IPS DF 4.7 (cell line): Measurements from ENCODE around the gene PCBD2.
"Not testable (repeated sequence)": the region's sequence is repeated elsewhere in the genome, so short reads cannot be mapped to it uniquely, and the experiment has no call there.

Experiments
- DNase-seq: peaks from one replicate; pipeline ENCODE4 v3.0.0-alpha.2; 2013; ENCODE audit warnings: low spot score; ENCODE audit errors: extremely low read depth

The PCBD2 gene

DNA sequence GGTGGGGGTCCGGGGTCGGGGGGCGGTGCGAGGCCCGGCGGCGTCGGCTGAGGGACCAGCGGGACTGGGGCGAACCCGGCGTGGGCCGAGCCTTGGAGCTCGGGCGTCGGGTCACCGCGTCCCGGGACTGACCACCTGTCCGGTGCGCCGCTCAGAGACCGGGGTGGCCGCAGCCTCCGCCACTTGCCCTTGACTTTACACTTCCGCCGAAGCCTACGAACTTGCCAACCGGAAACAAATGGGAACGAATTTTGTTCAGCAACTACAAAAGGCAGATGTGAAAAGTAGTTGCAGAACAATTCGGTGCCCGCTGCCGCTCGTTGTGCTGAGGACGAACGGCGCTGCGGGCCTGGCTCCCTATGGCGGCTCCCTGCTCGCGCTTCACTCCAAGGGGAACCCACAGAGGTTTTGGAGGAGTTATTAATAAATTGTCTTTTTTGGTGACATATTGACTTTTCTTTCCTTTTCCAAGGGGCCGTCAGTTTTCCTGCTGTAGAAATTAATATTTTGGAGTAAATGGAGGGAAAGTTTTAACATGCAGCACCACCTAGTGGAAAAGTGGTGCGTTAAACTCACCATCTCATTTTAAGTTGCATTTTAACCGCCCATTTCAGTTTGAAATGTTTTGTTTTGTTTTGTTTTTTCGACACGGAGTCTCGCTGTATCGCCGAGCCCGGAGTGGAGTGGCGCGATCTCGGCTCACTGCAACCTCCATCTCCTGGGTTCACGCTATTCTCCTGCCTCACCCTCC lies 490 bp downstream of the PCBD2 start:
- no peak for DNase-seq

DNA sequence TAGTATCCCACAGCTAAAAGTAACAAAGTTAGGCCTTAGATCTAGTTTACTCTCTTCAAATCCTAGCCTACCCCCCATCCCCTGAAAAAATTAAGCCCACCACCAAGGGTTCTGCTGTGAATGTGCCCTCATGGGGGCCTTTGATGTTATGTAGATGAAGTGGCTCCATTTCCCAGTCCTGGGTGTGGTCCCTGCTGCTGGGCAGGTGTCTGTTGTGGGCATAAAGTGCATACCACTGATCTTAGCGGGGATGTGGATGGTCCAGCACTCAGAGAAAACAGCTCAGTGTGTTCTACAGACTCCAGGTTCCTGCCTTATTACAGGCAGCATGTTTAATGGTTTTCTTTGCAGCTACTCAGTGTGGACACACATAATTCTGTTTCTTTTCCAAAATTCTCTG lies 1.9 kb downstream of the PCBD2 start:
- no peak for DNase-seq

DNA sequence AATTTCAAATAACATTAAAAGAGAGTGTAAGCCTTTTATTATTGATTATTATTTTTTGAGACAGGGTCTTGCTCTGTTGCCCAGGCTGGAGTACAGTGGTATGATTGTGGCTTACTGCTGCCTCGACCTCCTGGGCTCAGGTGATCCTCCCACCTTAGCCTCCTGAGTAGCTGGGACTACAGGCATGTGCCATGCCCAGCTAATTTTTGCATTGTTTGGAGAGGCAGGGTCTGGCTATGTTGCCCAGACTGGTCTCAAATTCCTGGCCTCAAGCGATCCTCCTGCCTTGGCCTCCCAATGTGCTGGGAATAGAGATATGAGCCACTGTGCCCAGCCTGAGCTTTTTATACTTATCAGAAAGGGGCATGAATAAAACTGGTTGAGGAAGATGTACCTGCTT lies 5.8 kb downstream of the PCBD2 start:
- DNase-seq: not testable (repeated sequence)

DNA sequence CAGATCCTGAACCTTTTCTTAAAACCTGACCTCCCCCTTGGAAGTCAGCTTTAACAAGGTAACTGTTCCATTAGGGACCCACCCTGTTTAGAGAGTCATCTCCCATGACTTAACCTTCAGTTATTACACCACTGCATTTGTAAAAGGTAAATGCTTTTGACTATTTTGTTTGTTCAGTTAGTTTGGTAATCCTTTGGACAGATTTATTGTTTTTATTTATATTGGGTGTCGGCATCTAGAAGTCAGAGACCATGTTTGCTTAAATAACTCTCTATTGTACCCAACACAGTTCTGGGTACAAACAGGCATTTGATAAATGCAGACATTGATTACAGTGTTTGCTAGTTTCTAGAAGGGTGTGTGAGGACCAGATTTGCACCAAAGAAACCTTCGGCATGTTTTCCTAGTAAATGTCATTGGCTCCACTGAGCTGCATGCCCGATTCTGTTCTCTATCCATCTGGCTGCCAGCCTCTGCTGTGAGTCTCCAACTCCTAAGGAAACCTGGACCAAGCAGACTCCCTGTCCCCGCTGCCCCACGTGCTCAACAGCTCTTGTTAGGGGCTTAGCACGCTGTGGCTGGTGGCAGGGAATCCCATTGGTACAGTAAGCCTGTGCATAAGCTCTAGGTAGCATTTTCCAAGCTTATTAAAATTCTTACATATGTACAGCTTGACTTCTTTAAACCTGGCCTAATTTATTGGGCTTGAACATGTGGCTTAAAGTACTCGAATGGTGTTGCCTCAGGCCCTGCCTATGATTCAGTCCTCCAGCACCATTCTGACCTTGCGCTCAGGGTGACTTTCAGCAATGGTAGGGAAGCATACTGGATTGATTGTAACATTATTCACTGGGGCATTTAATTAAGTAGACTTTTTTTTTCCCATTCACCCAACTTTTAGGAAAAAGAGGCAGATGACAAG lies 6.6 kb downstream of the PCBD2 start:
- no peak for DNase-seq

DNA sequence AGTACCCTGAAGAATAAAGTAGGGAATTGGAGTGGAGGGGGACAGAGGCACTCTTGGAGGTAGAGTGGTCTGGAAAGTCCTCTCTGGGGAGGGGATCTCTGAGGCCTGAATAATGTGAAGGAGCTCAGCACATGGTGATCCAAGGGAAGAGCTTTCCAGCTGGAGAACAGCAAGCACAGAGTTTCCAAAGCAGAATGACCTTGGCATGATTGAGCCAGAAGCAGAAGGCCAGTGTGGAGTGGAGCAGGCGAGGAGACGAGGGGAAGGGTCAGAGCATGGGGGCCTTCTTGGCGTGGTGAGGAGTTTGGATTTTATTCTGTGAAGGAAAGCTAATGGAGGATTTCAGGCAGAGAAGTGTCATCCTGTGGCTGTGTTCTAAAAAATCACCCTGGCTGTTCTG lies 8.3 kb downstream of the PCBD2 start:
- no peak for DNase-seq

DNA sequence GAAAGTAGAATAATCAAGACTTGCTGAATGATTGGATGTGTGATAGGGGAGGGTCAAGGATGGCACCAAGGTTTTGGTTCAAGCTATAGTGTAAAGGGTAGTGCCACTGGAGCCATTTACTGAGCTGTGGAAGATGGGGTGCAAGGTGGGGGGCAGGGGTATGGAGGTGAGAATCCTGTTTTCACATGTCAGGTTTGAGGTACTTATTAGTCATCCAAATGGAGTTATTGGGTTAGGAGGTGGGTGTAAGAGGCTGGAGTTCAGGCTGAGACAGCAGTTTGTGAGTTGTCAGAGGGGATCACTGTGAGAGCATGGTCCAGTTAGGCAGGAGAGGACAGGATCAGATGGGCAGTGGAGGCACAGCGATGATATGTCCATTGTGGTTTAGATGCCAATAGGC lies 8.9 kb downstream of the PCBD2 start:
- DNase-seq: no peak

DNA sequence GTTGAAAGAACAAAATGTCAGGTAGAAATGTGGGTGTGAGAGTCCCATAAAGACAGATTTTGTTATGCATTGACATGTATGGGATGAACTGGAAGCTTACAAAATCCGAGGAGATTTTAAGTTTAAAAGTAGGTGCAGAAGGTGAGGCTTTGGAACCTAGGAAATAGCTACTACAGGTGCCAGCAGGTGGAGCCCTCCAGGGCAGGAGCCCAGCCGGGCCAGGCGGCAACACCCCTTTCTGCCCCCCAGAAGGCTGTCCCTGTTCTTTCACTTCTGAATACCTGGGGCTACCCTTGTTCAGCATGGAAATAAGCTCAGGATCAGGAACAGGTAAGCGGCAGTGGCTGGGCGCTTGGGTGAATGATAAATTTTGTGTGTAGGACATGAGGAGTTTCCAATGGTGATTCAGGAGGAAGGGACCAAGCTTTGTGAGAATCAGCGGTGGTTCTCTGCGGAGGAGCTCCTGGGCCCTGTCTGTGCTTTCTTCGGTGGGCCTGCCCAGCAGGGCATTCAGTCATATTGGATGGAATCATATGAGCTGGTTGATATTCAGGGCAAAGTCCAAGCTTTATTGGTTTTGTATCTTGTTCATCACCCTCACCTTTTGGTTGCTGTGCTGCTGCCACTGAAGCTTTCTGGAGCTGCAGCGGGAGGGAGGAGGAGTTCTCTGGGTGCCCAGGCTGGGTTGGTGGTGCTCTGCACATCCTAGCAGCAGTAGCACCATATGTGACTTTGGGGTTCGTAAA lies 12.3 kb downstream of the PCBD2 start:
- DNase-seq: no peak

DNA sequence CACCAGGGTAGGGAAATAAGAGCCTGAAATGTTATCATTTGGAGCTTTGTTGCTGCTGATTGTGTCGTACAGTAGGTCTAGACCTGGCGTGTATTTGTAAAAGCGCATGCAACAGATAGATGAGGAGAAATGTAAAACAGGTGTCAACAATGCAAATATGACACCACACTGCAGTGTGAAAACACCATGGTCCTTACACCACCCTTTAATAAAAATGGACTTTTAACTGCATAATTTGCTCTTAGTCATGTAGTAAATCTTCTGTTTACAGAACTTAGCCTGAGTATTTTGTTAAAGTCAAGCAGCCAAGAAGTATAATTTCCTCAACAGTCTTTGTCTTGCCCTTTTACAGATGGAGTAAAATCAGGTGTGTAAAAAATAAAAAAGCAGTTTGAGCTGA lies 13.9 kb downstream of the PCBD2 start:
- no peak for DNase-seq

DNA sequence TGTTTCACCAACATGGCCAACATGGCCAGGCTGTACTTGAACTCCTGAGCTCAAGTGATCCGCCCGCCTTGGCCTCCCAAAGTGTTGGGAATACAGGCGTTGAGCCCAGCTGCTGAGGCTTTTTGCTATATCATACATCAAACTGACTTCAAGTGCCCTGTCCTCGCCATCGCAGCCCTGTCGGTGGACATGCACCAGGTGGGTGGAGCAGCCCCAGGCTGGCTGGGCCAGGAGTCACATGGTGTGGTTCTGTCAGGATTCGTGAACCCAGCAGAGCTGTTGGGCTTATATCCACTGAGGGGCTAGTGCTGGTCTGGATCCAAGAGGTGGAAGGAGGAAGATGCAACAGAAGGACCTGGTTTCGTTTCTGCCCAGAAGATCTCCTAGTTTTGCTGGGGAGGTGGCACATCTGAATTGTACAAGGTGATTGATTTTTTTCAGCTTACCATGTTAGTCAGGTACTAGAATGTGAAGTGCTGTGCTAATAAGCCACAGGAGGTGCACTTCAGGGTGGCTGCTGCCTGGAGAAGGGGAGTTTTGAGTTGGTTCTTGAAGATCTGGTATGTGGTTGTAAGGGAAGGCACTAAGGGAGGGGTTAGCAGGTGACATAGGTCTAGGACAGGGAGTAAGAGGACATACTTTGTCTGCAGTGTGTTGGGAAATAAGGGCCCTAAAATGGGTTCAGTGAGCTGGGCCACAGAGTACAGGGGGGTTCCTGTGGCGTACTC lies 16.1 kb downstream of the PCBD2 start:
- DNase-seq: no peak

DNA sequence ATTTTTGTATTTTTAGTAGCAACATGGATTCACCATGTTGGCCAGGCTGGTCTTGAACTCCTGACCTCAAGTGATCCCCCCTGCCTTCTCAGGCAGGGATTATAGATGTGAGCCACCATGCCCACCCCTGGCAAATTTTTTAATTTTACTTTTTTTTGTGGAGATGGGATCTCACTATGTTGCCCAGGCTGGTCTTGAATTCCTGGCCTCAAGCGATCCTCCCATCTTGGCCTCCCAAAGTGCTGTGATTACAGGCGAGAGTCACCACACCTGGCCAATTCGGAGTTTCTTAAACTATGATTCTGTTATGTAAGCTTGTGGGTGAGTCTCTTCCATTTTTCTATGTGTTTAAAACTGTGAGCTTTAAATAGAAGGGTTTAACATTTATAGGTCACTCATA lies 27.6 kb downstream of the PCBD2 start:
- DNase-seq: no peak

DNA sequence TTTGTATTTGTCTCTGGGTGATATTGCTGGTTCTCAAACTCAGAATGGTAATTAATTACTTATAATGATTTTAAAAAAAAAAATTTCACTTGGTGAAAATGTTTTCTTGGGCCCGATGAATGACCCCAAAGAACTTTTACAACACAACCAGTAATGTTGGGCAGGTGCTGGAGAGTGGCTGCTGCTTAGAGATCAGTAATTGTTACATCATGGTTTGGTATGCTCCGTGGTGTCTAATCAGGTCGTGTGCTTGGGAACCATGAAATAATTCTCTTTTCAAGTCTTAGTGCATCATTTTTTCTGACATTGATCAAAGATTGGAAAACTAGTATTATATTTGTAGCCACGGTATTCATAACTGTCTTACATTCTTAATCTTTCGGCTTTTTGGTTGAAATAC lies 29.3 kb downstream of the PCBD2 start:
- DNase-seq: no peak

DNA sequence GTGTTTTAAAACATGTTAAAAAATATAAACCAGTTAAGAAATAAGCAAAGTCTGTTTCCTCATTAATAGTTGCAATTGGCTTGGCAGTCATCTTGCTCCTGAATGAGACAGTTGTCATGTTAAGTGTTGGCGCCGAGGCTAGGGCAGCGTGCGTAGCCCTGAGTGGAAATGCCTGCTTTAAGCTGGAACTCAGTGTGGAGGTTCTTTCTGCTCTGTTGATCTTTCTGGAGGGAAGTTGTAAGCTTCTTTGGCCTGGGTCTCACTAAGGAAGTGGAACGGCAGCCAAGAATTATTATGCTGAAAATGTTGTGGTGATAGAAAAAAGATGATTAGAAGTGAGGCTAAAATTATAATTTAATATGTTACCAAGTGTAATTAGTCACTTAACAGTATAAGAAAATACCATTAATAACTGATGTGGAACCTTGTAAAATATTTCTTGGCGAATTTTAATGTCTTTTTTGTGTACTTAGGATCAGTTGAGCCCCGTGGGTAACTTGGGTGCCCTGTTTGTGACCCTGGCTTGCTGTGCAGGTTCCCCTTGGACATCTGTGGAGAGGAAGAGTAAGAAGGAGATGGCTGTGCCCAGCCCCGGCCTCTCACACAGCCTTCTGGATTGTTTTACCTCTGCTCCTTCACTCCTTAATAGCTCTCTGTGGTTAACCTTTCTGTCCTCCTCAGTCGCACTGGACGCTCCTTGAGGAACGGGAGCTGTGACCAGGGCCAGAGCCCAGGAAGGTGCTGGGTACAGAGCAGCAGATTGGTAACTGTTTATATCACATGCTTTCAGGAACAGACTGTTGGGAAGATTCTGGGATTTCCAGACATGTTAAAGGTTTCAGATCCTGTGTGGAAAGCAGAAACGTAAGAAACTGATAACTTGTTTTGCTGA lies 31.0 kb downstream of the PCBD2 start:
- DNase-seq: no peak

DNA sequence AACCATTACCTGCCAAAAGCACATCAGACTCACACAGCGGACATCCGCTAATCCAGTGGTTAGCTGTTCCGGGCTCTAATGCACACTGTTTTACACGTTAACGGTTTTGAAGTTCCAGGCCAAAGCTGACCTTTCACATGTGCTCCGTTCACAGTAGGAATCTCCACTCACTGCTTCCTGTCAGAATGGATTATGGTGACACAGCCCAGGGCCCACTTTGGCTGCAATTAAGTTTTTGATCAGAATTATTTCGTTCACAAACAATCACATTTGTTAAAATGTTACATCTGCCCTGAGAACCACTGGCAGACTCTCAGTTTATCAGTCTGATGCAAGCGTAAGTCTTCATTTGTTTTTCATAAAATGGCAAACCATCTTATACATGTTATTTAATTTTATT lies 32.6 kb downstream of the PCBD2 start:
- DNase-seq: no peak

DNA sequence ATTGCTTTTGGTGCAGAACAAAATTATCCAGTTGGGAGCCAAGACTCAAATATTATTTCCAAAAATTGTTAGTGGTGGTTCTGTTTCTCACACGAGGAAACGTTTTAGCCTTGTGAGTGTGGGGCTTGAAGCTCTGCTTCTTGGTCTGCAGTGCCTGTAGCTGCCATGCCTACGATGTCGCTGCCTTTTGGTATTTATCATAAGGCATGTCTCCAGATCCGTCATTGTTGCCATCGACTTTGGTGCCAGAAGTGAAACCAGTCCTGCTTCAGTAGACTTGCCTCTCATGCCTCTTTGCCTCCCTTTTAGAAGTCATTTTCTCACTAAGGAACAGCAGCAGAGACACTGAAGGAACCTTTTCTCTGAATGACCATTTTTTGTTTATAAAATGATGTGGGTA lies 33.1 kb downstream of the PCBD2 start:
- DNase-seq: no peak

DNA sequence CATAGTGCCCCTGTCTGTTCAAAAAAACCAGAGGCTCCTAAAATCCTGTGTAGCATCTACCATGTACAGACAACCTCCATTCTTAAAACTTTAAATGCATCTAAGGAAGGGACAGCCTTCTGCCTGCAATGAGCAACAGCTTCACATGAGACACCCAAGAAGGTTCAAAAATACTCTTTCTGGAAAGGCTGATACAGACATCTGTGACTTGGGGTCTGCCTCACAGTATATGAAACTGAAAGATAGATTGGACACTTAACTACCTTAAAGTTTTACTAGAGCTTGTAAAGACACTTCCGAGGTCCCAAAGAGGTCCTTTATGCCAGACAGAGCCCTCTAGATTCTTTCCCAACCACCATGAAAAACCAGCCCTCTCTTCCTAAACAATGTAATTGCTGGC lies 34.6 kb downstream of the PCBD2 start:
- no peak for DNase-seq

DNA sequence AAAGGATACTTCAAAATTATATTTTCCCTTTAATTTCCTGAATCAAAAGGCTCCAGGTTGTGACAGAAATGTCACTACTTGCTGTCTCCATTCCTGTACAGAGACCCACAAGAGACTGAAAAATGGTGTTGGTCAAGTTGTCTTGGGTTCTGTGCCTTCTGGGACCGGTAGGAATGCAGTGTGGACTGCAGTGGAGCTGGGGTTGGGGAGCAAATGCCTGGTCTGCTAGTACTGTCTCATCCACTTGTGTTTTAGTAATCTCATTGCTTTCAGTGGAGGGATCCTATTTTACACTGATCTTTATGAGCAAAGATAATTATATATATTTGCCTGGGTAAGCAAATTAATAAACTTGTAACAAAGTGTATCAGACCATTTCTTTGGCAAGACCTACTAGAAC lies 38.6 kb downstream of the PCBD2 start:
- no peak for DNase-seq

DNA sequence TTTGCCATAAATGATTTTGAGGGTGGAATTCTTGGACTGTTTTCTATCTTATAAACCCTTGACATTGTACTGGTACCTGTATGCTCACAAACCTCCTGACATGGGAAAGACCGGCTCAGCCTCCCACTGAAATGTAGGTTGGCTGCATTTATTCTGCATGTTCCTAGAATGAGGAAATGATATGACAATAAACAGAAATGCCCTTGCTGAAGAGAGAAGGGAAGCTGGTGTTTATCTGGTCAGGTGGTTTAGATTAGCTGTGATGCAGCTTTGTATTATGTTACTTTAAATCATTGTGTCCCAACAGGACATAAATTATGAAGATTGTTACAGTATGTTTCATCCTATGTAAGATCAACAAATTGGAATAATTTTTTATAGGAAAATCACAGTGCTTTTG lies 39.7 kb downstream of the PCBD2 start:
- DNase-seq: no peak

DNA sequence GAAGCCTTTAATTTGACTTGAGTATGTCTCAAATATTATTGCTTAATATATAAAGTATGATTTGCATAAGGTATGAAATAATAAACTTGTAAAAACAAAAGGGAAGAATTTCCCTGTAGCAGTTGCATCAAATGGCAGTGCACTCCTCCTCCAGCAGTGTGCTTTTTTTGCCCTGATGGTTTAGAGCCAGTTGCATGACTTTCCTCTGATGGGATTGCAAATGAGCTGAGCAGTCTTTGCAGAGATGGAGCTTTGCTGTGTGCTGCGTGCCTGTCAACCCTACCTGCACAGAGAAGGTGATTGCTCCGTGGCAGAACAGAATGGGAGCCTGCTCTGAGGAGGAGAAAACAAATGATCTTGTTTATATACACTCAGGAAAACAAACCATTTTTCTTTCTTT lies 40.1 kb downstream of the PCBD2 start:
- DNase-seq: no peak

DNA sequence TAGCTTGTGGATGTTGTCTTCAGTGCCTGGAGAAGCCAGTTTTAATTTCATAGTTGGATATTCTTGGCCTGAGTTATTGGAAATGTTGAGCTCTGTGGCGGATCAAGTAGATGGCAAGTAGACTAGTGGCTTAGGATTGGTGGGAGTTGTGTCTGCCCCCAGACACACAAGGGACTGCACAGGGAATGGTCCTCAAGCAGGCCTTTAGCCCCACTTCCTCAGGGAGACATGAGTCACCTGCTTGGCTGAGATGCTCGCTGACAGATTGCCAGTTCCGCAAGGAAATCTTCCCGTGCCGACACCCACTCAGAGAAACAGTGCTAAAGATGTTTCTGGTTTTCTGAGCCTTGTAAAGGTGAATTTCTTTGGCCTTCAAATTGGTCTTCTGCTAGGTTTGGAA lies 44.0 kb downstream of the PCBD2 start:
- no peak for DNase-seq

DNA sequence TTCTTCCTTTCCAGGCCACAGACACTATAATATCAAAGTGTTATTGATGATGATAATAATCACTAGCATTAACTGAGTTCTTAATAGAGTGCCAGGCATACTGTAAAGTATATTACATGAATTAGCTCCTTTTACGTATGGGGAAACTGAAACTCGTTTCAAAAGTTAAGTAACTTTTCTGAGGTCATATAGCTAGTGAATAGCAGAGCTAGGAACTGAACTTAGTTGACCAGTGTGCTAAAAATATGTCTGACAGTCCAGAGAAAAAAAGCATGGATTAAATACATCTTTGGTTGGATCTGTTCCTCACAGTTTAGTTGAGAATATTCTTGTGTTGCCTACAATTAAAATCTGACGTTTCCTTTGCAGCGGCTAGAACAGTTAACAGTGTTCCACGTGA lies 44.4 kb downstream of the PCBD2 start:
- no peak for DNase-seq
